HG03159 (cell line): Measurements from ENCODE around the gene ANKRD11.
"Not testable (repeated sequence)": the region's sequence is repeated elsewhere in the genome, so short reads cannot be mapped to it uniquely, and the experiment has no call there.

Experiments
- ATAC-seq: cut with Tn5 transposase; IDR thresholded peaks from one replicate; pipeline ENCODE4 v1.9.1; 2021; ENCODE audit warnings: mild to moderate bottlenecking, moderate library complexity; ENCODE audit not compliant: unreplicated experiment

Gene ANKRD11

GRCh38 chr16:89334988-89335802 lies 155.2 kb downstream of the ANKRD11 start:
- ATAC-seq = no peak

- no peak for ATAC-seq
Measured at GRCh38 chr16:89334461-89334860, 155.9 kb downstream of the ANKRD11 start.

DNA sequence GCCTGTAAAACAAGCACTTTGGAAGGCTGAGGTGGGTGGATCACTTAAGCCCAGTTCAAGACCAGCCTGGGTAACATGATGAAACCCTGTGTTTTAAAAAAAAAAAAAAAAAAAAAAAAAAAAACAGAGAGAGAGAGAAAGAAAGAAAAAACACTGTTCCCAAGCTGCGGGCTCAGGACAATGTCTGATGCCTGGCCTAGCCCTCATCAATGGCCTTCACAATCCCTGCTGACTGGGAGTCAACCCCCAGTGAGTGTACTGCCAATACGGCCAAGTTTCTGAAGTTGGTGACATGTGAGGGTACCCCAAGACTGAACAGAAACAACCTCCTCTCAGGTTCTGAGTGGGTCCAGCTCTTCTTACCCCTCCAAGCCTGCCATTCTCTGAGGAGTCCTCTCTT lies 156.3 kb downstream of the ANKRD11 start:
- ATAC-seq = no peak

GRCh38 chr16:89333401-89334001 lies 156.9 kb downstream of the ANKRD11 start:
- ATAC-seq = not testable (repeated sequence)

- no peak for ATAC-seq
Measured at GRCh38 chr16:89332902-89333245, 157.5 kb downstream of the ANKRD11 start.

DNA sequence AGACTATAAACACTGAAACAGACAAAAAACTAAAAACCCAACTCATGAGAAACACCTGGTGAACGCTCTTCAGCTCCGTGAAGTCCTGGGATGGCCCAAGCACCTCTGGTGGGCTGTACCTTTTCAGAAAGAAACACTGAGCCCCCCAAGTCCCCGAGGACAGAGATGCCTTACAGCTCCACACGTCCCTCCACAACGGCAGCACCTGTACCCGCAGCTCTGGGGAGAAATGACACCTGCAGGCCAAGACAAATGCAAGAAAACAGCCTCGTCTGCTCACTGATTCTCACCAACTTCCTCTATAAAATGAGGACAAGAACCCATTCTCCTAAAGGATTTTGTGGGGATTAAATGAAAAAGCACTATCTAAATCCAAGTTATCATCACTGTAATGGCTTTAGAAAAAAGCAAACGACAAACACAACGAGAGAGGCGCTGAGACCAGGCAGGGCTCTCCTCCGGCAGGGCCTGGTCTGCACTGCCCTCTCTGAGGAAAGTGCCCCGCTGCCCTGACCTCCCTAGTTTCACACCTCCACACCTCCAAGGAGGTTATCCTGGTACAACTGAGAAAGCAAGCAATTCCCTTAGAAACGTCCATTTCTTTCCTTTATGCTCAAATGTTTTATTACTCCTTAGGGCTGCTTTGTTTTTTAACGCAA lies 158.0 kb downstream of the ANKRD11 start:
- ATAC-seq = no peak

- ATAC-seq = no peak
Measured at GRCh38 chr16:89331371-89332109, 158.8 kb downstream of the ANKRD11 start.

GRCh38 chr16:89330177-89330856 lies 160.0 kb downstream of the ANKRD11 start:
- no peak for ATAC-seq

GRCh38 chr16:89329830-89330176 lies 160.6 kb downstream of the ANKRD11 start:
- not testable (repeated sequence) for ATAC-seq

GRCh38 chr16:89328412-89329400 lies 161.7 kb downstream of the ANKRD11 start:
- ATAC-seq = not testable (repeated sequence)

DNA sequence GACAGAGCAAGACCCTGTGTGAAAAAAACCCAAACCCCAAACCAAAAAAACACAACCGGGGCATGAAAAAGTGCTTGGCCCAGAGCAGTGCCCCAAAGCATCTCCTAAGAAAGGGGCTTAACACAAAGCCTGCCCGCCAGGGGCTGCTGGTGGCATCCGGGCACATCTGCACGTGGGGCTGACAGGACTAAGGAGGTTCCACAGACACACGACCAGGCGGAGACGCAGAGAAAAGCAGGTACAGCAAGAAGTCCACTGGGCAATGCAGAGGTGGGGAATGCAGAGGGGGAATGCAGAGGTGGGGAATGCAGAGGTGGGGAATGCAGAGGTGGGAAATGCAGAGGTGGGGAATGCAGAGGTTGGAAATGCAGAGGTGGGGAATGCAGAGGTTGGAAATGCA lies 163.6 kb downstream of the ANKRD11 start:
- no peak for ATAC-seq

DNA sequence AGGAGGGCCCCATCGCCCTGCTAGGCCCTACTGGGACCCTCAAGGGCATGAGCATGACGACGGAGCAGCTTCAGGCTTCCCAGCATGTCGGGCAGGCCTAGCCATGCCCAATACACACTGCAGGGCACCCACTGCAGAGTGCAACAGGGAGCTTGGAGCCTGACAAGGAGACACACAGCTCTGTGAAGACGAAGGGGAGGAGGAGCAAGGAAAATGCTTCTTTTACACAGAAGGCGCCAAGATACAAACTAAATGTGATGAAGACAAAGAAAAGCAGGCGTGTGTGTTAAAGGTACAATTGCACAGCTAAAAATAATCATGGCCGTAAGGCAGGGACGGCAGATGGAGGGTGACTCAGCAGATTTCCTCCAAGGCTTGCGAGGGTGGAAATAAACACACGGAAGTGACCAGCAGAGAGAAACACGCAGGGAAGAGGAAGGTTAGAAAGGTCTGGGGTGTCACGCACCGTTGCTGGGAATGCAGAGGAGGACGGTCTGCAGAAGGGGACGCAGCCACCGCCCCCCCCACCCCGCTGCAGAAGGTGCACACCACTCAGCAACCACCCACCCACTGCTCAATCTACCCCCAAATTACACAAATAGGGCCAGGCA lies 164.4 kb downstream of the ANKRD11 start:
- ATAC-seq = no peak

DNA sequence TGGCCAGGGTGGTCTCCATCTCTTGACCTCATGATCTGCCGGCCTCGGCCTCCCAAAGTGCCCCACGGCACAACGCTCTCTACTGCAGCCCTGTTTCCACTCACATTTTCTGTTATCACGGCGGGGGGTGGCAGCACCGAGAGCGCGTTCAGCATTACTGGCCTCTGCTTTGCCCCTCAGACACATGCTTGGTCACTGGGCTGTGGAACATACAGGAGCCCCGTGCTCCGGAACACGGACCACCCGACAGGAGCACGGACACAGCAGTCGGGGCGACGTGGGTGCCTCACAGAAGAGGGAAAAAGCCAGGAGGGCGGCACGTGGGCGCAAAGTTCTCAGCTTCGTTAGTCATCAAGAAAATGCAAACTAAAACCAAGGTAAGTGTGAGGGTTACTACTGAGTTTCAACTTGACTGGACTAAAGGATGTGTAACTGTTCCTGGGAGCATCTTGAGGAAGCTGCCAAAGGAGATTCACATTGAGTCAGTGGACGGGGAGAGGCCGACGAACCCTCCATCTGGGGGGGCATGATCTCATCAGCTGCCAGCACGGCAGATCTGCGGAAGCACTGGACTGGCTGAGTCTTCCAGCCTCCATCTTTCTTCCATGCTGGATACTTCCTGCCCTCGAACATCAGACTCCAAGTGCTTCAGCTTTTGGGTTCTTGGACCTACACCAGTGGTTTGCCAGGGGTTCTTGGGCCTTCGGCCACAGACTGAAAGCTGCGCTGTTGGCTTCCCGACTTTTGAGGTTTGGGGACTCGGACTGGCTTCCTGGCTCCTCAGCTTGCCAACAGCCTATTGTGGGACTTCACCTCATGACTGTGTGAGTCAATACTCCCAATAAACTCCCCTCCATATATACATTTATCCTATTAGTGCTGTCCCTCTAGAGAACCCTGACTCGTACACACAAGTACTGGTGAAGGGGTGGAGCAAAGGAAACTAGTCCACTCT lies 166.0 kb downstream of the ANKRD11 start:
- no peak for ATAC-seq

DNA sequence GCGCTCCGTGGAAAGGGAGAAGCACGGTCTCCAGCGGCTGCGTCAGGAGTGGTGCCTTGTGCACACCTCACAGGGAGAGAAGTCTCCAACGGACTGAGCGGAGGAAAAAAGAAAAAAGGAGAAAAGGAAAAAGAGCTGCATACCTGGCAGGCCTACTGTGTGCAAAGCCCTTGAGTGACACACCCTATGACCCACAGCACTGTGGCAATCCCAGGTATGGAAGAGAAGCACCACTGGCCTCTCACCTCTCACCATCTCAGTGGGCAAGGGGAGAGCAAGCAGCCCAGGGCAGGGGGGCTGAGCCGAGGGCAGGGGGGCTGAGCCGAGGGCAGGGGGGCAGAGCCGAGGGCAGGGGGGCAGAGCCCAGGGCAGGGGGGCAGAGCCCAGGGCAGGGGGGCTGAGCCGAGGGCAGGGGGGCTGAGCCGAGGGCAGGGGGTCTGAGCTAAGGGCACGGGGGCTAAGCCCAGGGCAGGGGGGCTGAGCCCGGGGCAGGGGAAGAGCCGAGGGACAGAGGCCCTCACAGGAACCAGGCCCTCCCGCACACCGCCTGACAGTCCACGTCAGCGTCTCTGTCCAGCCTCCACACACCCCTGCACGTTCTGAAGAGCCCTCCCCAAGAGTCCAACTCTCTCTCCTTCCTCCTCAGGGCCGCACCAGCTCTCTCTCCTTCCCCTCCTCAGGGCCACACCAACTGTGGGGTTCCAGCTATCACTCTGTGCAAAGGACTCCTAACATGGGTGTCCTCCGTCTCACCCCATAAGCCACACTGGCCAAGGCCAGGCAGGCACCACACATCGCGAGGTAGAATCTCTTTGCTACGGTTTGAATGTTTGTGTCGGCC lies 167.0 kb downstream of the ANKRD11 start:
- no peak for ATAC-seq

- ATAC-seq = no peak
Measured at GRCh38 chr16:89322321-89323119, 167.8 kb downstream of the ANKRD11 start.

DNA sequence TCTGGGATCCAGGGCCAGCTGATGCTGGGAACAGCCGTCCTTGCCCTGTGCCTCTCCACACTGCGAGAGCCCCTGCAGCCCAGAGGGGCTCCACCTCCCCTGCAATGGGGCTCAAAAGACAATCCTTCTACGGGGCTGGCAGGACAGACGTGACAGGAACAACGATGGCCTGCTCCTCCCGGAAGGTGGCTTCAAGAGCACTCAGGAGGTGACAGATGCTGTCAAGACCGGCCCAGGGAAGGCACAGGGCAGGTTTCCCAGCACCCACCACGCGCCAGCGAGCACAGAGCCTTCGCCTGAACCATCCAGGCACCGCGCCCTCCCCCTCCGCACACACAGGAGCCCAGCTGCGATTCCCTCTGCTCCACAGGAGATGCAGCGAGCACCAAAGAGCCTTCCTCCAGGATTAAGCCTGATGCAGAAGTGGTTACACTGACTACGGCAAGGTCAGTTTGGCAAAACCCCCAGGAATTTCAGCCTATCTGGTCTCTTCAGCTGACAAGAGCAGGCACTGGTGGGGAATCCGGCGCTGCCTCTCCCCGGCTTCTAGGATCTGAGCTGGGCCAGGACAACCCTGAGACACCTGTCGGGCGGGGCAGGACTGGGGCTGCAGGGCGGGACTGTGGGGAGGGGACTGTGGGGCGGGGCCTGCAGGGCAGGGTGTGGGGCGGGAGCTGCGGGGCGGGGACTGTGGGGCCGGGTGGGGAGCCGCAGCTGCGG lies 169.4 kb downstream of the ANKRD11 start:
- ATAC-seq = no peak
